T-cell (primary cell): ENCODE results near the gene RAB26. TPM values are rescaled to one million over a fixed set of nuclear protein-coding genes. Genes with fewer than 3 reads are reported as not detected.
"Not testable (repeated sequence)": the region's sequence is repeated elsewhere in the genome, so short reads cannot be mapped to it uniquely, and the experiment has no call there.

Experiments
- ATAC-seq, 4 experiments: fragments of 200-7000 bp in 3 of 4; fragments of 150-1000 bp in 1 of 4; cut with Tn5 transposase; replicated peaks in 1 of 4; 1 replicate in 3 of 4; 2 replicates in 1 of 4; pipeline ENCODE4 v1.10.0; 2021; ENCODE audit warnings: moderate library complexity in 3 of 4, mild to moderate bottlenecking in 2 of 4, moderate number of reproducible peaks in 1 of 4
- CTCF ChIA-PET, 2 donors: fragments of 300-600 bp; sonication (Branson Sonifier 250); formaldehyde crosslinking; loops; one replicate each; lab custom pipeline; 2022; ENCODE audit warnings: antibody characterized with exemption in 2 of 2; lab: Charles Lee
- POLR2A ChIA-PET, 2 donors: fragments of 300-600 bp; sonication (Branson Sonifier 250); formaldehyde crosslinking; loops; one replicate each; lab custom pipeline; 2022; ENCODE audit warnings: antibody characterized with exemption in 2 of 2; lab: Charles Lee
- DNase-seq, 35 experiments: peaks; one replicate each; pipeline versions ENCODE4 v3.0.0 to v3.0.0-alpha.2; 2013 to 2023
- H3K27ac ChIP-seq: one replicate; pipeline ENCODE4 v1.5.1; 2013; ENCODE audit warnings: low read length
- H3K27me3 ChIP-seq, 2 experiments: replicated peaks in 1 of 2; 1 replicate in 1 of 2; 2 replicates in 1 of 2; pipeline versions ENCODE4 v1.6.1 to v1.7.0; 2013; ENCODE audit warnings: low read length in 1 of 2, mixed read lengths in 1 of 2; ENCODE audit not compliant: control insufficient read depth in 2 of 2, insufficient read depth in 2 of 2; ENCODE audit errors: extremely low read depth in 1 of 2
- H3K36me3 ChIP-seq, 2 donors: 1 replicate in 1 of 2; 2 replicates in 1 of 2; pipeline versions ENCODE4 v1.6.1 to v1.7.0; 2013; ENCODE audit warnings: low read length in 1 of 2; ENCODE audit not compliant: control insufficient read depth in 2 of 2, insufficient read depth in 1 of 2; ENCODE audit errors: extremely low read depth in 1 of 2
- H3K4me1 ChIP-seq, 2 experiments: 1 replicate in 1 of 2; 2 replicates in 1 of 2; pipeline versions ENCODE4 v1.6.1 to v1.7.0; 2013; ENCODE audit warnings: low read length in 2 of 2, mixed read lengths in 1 of 2; ENCODE audit not compliant: insufficient read depth in 2 of 2, control insufficient read depth in 1 of 2; ENCODE audit errors: extremely low read depth in 1 of 2
- H3K4me3 ChIP-seq, 2 donors: 1 replicate in 1 of 2; 2 replicates in 1 of 2; pipeline versions ENCODE4 v1.5.1 to v1.7.0; 2013; ENCODE audit warnings: mild to moderate bottlenecking in 2 of 2, low read length in 1 of 2, moderate library complexity in 1 of 2; ENCODE audit not compliant: control insufficient read depth in 1 of 2; ENCODE audit errors: extremely low read depth in 1 of 2
- H3K9me3 ChIP-seq: 2 replicates; pipeline ENCODE4 v1.7.0; 2013
- H3K27ac Mint-ChIP-seq, 2 donors: one replicate each; pipeline ENCODE4 v1.8.0; 2020 to 2021; ENCODE audit warnings: mild to moderate bottlenecking in 2 of 2, mixed read lengths in 2 of 2
- H3K27me3 Mint-ChIP-seq, 2 donors: one replicate each; pipeline ENCODE4 v1.8.0; 2021 to 2022; ENCODE audit warnings: mixed read lengths in 2 of 2
- H3K36me3 Mint-ChIP-seq: one replicate; pipeline ENCODE4 v1.8.0; 2021; ENCODE audit warnings: mixed read lengths
- H3K4me1 Mint-ChIP-seq, 3 donors: one replicate each; pipeline ENCODE4 v1.8.0; 2020 to 2022; ENCODE audit warnings: mixed read lengths in 3 of 3, mild to moderate bottlenecking in 1 of 3
- H3K4me3 Mint-ChIP-seq, 3 donors: one replicate each; pipeline ENCODE4 v1.8.0; 2020 to 2022; ENCODE audit warnings: mild to moderate bottlenecking in 3 of 3, mixed read lengths in 3 of 3, moderate library complexity in 3 of 3
- H3K9me3 Mint-ChIP-seq, 3 donors: one replicate each; pipeline ENCODE4 v1.8.0; 2020 to 2022; ENCODE audit warnings: mixed read lengths in 3 of 3
- WGBS: methylation state at CpG from one replicate; pipeline ENCODE4 v1.1.5; 2013; ENCODE audit warnings: missing lambda C conversion rate; ENCODE audit not compliant: insufficient coverage; 5-methylcytosine and 5-hydroxymethylcytosine counted together
- total RNA-seq, 35 experiments: library from RNA in 6 of 35; stranded (reverse) in 6 of 35; fragments of 120-200 nt in 1 of 35; gene quantifications; one replicate each; pipeline versions ENCODE4 v1.2.1 to v1.2.4 and lab custom pipeline; 2013 to 2026

RAB26 gene
- total RNA-seq, 5 donors from 2014 or later (not counting 1 experiment from before 2014, with no cell fraction given), result 0.19 to 0.66 TPM; not detected in 3

DNA sequence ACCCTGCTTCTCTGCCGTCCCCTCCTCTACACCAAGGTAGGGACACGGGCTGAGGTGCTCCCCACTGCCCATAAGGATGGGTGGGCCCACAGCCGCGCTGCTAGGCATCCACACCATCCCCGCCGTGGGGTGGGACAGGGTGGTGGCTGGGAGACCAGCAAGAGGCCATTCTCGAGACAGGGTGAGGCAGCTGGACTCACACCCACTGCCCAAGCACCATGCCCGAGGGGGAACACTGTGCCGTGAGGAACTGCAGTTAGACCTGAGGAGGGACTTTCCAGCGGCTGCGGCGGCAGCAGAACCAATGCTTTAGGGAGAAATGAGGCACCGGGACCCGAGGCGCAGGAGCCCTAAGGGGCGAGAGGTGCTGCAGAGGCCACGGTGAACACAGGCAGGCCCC lies 26.0 kb upstream of the RAB26 start:
- Histone ChIP-seq H3K36me3 (no peaks in the 10 kb centered on the region), H3K4me3 (no peak overlapping the region), H3K9me3 (no peaks in the 10 kb centered on the region), H3K4me1 (no peaks in the 10 kb centered on the region), H3K27me3 (no peaks in the 10 kb centered on the region), H3K27ac (no peak overlapping the region)
- peaks cover 15 to 32% (median 15%) of the 10 kb centered on the region in 3 donors for H3K4me1 Mint-ChIP-seq
- no peak for ATAC-seq
- CTCF ChIA-PET, result interaction anchor here in 1 of 2 donors (1.4 kb wide), 1 partner anchor 18 kb away, joined by 7 read pairs; no protein-coding TSS in a partner anchor
- POLR2A ChIA-PET, result no interaction called here
- H3K36me3 Mint-ChIP-seq, result no peaks in the 10 kb centered on the region
- DNase-seq, result no peak
- no peaks in the 10 kb centered on the region for H3K9me3 Mint-ChIP-seq
- no peak overlapping the region for H3K4me3 Mint-ChIP-seq
- 88% methylated on average over 11 of the region's 17 CpGs for WGBS
- no peak overlapping the region for H3K27ac Mint-ChIP-seq
- H3K27me3 Mint-ChIP-seq, result no peaks in the 10 kb centered on the region

DNA sequence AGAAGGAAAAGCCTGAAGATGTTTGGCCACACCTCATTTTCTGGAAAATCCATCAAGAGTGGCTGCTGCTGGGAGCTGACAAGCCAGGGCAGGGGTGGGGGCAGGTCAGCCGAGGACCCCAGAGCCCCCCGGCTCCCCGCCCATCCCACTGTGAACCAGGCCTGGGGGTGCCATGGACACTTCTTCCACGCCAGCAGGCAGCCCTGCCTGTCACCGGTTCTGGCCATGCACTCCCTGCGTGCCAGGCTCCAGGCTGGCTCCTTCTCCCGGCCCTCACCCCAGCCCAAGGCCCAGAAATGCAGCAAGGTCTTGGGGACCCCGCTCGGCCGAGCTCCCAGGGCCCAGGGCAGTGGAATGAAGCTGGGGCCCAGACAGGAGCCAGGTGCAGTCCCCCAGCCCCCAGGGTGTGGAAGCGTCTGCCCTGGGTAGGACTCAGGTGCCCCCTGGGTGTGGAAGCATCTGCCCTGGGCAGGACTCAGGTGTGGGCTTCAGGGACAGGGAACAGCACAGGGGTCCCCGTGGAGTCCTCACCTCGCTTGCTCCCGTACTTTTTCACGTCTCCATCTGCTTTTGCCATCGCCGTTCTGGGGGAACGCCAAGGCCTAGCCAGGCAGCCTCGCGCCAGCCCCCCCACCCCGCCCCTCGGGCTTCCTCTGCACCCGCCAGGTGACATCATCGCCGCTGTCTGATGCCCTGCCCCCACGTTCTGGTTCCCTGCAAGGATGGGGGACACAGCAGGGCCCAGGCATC lies 25.3 kb upstream of the RAB26 start:
- H3K4me3 Mint-ChIP-seq, CTCF ChIA-PET, POLR2A ChIA-PET, H3K36me3 ChIP-seq, H3K9me3 Mint-ChIP-seq, H3K27ac ChIP-seq, H3K9me3 ChIP-seq, H3K4me3 ChIP-seq, H3K4me1 ChIP-seq, H3K27ac Mint-ChIP-seq, ATAC-seq, H3K36me3 Mint-ChIP-seq, H3K27me3 ChIP-seq, DNase-seq, H3K27me3 Mint-ChIP-seq: not testable (repeated sequence)
- peaks cover 15 to 33% (median 15%) of the 10 kb centered on the region in 3 donors for H3K4me1 Mint-ChIP-seq
- WGBS, result 93% methylated on average over 6 of the region's 26 CpGs

GRCh38 chr16:2123706-2124376 lies 24.6 kb upstream of the RAB26 start:
- H3K4me3 ChIP-seq, H3K36me3 Mint-ChIP-seq, H3K36me3 ChIP-seq, H3K27ac ChIP-seq, H3K4me1 ChIP-seq, H3K9me3 ChIP-seq, H3K9me3 Mint-ChIP-seq, H3K27ac Mint-ChIP-seq, POLR2A ChIA-PET, H3K27me3 ChIP-seq, ATAC-seq, H3K4me3 Mint-ChIP-seq, H3K27me3 Mint-ChIP-seq, CTCF ChIA-PET, DNase-seq: not testable (repeated sequence)
- peaks cover 19 to 39% (median 19%) of the 10 kb centered on the region in 3 donors for H3K4me1 Mint-ChIP-seq
- 76% methylated on average over 6 of the region's 27 CpGs for WGBS

- H3K27me3 ChIP-seq, H3K9me3 ChIP-seq, H3K36me3 ChIP-seq, H3K4me3 ChIP-seq, H3K27me3 Mint-ChIP-seq, ATAC-seq, H3K4me3 Mint-ChIP-seq, H3K27ac Mint-ChIP-seq, H3K36me3 Mint-ChIP-seq, CTCF ChIA-PET, DNase-seq, H3K27ac ChIP-seq, POLR2A ChIA-PET, H3K9me3 Mint-ChIP-seq: not testable (repeated sequence)
- H3K4me1 ChIP-seq, result peaks cover 0 to 12% of the 10 kb centered on the region in 2 experiments
- H3K4me1 Mint-ChIP-seq, result peaks cover 19 to 39% (median 19%) of the 10 kb centered on the region in 3 donors
- 100% methylated on average over 3 of the region's 11 CpGs for WGBS
Measured at GRCh38 chr16:2124377-2124693, 24.1 kb upstream of the RAB26 start.

- CTCF ChIA-PET, H3K4me3 ChIP-seq, H3K27ac ChIP-seq, H3K9me3 ChIP-seq, H3K36me3 Mint-ChIP-seq, POLR2A ChIA-PET, H3K9me3 Mint-ChIP-seq, DNase-seq, H3K27me3 Mint-ChIP-seq, ATAC-seq, H3K36me3 ChIP-seq, H3K4me3 Mint-ChIP-seq, H3K27me3 ChIP-seq: not testable (repeated sequence)
- WGBS, result 77% methylated on average over 27 of the region's 37 CpGs
- peaks cover 0 to 14% of the 10 kb centered on the region in 2 experiments for H3K4me1 ChIP-seq
- peak overlapping the region in 1 of 2 donors; percentile 58 for H3K27ac Mint-ChIP-seq
- peaks cover 19 to 39% (median 19%) of the 10 kb centered on the region in 3 donors for H3K4me1 Mint-ChIP-seq
Measured at GRCh38 chr16:2124694-2125444, 23.6 kb upstream of the RAB26 start.

DNA sequence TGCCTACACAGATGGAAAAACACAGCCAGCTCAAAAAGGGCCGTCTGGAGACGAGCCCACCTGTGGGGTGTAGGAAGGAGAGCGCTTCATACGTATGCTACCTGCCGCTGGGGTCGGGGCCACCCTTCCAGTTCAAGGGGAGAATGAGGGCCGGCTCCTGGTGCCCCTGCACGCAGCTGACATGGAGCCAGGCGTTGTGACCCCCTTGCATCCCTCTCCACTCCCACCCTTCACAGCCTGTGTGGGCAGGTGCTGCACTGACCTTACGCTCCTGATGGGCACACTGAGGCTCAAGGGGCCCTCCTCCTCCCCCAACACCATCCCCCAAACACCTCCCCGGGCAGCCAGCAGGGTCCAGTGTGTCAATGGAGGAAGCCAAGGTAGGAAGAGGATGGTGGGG lies 22.8 kb upstream of the RAB26 start:
- H3K36me3 Mint-ChIP-seq, H3K36me3 ChIP-seq, POLR2A ChIA-PET, H3K9me3 Mint-ChIP-seq, H3K4me3 Mint-ChIP-seq, H3K9me3 ChIP-seq, H3K27ac ChIP-seq, H3K27me3 ChIP-seq, H3K27me3 Mint-ChIP-seq, CTCF ChIA-PET, DNase-seq, ATAC-seq, H3K4me3 ChIP-seq: not testable (repeated sequence)
- 68% methylated on average over 3 of the region's 11 CpGs for WGBS
- H3K27ac Mint-ChIP-seq, result peak overlapping the region in 1 of 2 donors; percentile 58
- H3K4me1 ChIP-seq, result peaks cover 0 to 14% of the 10 kb centered on the region in 2 experiments
- H3K4me1 Mint-ChIP-seq, result peaks cover 19 to 34% (median 19%) of the 10 kb centered on the region in 3 donors
